Pancreas (tissue), 10 donors: ENCODE results near the gene ETFRF1. TPM values are rescaled to one million over a fixed set of nuclear protein-coding genes. Genes with fewer than 3 reads are reported as not detected.

ENCODE experiments used
- ATAC-seq, 4 donors: fragments of 200-7000 bp; cut with Tn5 transposase; one replicate each; pipeline versions ENCODE4 v1.8.0 to v1.9.1; 2020; ENCODE audit warnings: mild to moderate bottlenecking in 4 of 4, moderate library complexity in 4 of 4
- DNase-seq, 6 donors: peaks; one replicate each; pipeline ENCODE4 v3.0.0-alpha.2; 2020
- FAIRE-seq: peaks from 2 replicates; lab custom pipeline; 2012; peaks lifted over from hg19 to GRCh38; lab: Jason Lieb, UNC
- H3K27ac ChIP-seq, 4 donors: fragments of 200-600 bp; sonication (generic); 1 replicate in 3 of 4; 2 replicates in 1 of 4; pipeline versions ENCODE4 v1.5.0 to v1.8.0; 2020
- H3K27me3 ChIP-seq, 4 donors: fragments of 200-600 bp; one replicate each; pipeline ENCODE4 v1.8.0; 2021
- H3K36me3 ChIP-seq, 3 donors: fragments of 200-600 bp; sonication (generic) in 1 of 3; one replicate each; pipeline versions ENCODE4 v1.5.0 to v1.8.0; 2020 to 2021
- H3K4me1 ChIP-seq, 3 donors: fragments of 200-600 bp; one replicate each; pipeline ENCODE4 v1.8.0; 2021
- H3K4me3 ChIP-seq, 4 donors: fragments of 200-600 bp; sonication (generic) in 2 of 4; one replicate each; pipeline versions ENCODE4 v1.5.0 to v1.8.0; 2020 to 2021
- H3K9me3 ChIP-seq, 4 donors: fragments of 200-600 bp; one replicate each; pipeline ENCODE4 v1.8.0; 2021
- CTCF ChIP-seq, 4 donors: fragments of 200-600 bp; sonication (generic) in 3 of 4; IDR thresholded peaks; one replicate each; pipeline versions ENCODE4 v1.5.0 to v1.8.0; 2021; ENCODE audit warnings: antibody characterized with exemption in 4 of 4
- WGBS, 2 donors: extraction: QIAGEN DNeasy Blood & Tissue Kit; methylation state at CpG; one replicate each; pipeline ENCODE4 v1.1.7; 2013; 5-methylcytosine and 5-hydroxymethylcytosine counted together
- intact Hi-C, 3 donors: fragments of 100-400 bp; cut with DNase I; formaldehyde crosslinking; loops; one replicate each; pipeline versions ENCODE4 v1.11.1 to v1.14.2; 2022
- polyA plus RNA-seq, 2 donors: library from polyadenylated mRNA; stranded (reverse); fragments of 200-250 nt; gene quantifications; one replicate each; pipeline ENCODE4 v1.2.3, GENCODE V29; 2013
- total RNA-seq, 6 donors: library from RNA; stranded (reverse); fragmentation: NEBNext Ultra II Directional in 4 of 6; extraction: Animal tissue kit (Norgen Biotek cat#: 25700) in 4 of 6; gene quantifications; one replicate each; pipeline versions ENCODE4 v1.2.1 to v1.2.4, GENCODE V29; 2021 to 2023
- donor health status: healthy with polysubstance abuse.
- donor health status: DM: no; HTN: no; CAD: no; lungs with moderate emphysema.
- donor health status: DM: no; HTN: no; CAD: no.
- donor health status: control.
- donor health status: control.
- donor health status: Bipolar disorder and iron deficiency.
- donor health status: DM: yes; HTN: yes; CAD: no.
- donor health status: DM: no; HTN: no; CAD: no.
- donor health status: DM: no; HTN: no; CAD: no.
- donor health status: DM: yes; HTN: yes; CAD: no.

The ETFRF1 gene
- total and polyA plus RNA-seq, 8 donors, result 8.3 to 26.1 (median 9.8) TPM

GRCh38 chr12:25186038-25186787 is 8.8 kb upstream of the ETFRF1 start:
- no peaks in the 10 kb centered on the region for H3K27me3 ChIP-seq
- H3K36me3 ChIP-seq, result no peaks in the 10 kb centered on the region
- H3K4me1 ChIP-seq, result no peaks in the 10 kb centered on the region
- 64 to 89% methylated on average over 4 of the region's 4 CpGs for WGBS, 2 donors
- TF ChIP-seq CTCF (IDR thresholded peaks at IDR 0.05), result no peak
- intact Hi-C loops, result no loop called here
- DNase-seq (no peak), ATAC-seq (no peak), FAIRE-seq (no peak)
- no peak overlapping the region for H3K4me3 ChIP-seq
- H3K27ac ChIP-seq, result no peak overlapping the region
- H3K9me3 ChIP-seq, result no peaks in the 10 kb centered on the region

DNA sequence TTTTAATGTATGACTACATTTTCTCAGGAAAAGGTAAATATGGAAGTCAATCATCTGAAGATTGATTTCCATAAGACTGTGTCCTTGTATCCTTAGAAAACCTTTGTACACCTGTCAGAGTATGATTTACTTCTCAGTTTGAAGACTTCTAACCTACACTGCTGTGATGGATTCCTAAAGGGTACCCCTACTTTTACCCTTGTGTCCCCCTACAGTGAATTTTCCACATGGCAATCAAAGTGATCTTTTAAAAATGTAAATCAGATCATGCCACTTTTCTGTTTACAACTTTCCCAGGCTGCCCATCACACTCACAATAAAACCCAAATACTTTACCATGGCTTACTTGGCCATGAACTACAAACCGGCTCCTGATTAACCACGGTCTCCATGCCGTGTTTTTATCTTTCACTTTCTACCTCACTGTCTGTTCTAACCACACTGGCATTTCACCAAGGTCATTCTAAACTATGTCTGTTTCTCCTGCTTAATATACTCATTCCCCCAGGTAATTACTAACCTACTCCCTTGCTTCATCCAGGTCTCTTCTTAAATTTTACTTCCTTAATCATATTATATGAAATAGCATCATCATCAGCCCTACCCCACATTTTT is 8.1 kb upstream of the ETFRF1 start:
- intact Hi-C loops, result no loop called here
- no peaks in the 10 kb centered on the region for H3K36me3 ChIP-seq
- no peak for TF ChIP-seq CTCF (IDR thresholded peaks at IDR 0.05)
- FAIRE-seq (no peak), DNase-seq (no peak), ATAC-seq (peak in 3 of 4 donors; percentile 56 to 67 (median 60))
- no peaks in the 10 kb centered on the region for H3K27me3 ChIP-seq
- no peak overlapping the region for H3K4me3 ChIP-seq
- 8 to 11% methylated on average over 3 of the region's 3 CpGs for WGBS, 2 donors
- no peaks in the 10 kb centered on the region for H3K9me3 ChIP-seq
- H3K4me1 ChIP-seq, result no peaks in the 10 kb centered on the region
- H3K27ac ChIP-seq, result no peak overlapping the region

DNA sequence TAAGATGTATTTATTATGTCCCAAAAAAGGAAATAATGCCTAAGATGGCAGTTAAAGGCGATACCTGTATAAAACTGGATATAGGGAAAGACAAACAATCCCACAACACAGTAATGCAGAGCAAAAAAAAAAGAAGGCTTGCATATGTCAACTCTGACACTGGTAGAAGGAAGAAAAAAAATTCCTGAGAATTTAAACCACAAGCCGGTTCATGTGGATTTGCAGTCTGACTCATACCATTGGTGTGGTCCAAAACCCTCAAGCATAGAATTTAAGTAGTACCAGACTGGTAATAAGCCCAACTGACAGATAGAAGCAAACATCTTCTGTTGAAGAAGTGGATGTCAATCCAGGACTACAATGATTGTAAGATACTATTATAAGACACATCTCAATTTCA is 7.3 kb upstream of the ETFRF1 start:
- Histone ChIP-seq H3K27ac (no peak overlapping the region), H3K4me1 (no peaks in the 10 kb centered on the region), H3K9me3 (no peaks in the 10 kb centered on the region), H3K36me3 (no peaks in the 10 kb centered on the region), H3K4me3 (no peak overlapping the region), H3K27me3 (no peaks in the 10 kb centered on the region)
- WGBS, 2 donors, result 93 to 96% methylated on average over 2 of the region's 2 CpGs
- ATAC-seq, result no peak
- TF ChIP-seq CTCF (IDR thresholded peaks at IDR 0.05), result no peak
- DNase-seq, result no peak
- intact Hi-C loops, result no loop called here
- FAIRE-seq, result no peak

DNA sequence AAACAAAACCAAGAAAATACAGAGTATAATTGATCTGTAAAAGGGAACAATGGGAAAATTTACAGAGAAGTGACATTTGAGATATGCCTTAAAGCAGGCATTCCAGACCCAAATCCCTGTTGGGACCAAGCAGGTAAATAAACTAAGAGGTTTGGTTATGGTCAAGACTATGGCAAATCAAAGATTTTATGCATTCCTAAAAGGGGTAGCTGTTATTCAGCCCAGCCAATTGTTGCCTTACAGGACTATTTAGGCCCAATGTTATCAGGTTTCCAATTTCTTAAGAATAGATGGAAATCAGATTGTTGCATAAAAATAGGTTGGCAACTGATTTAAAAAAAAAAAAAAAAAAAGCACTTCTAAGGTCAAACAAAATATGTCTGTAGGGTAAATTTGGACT is 5.4 kb upstream of the ETFRF1 start:
- DNase-seq (no peak), FAIRE-seq (no peak), ATAC-seq (no peak)
- Histone ChIP-seq H3K4me3 (no peak overlapping the region), H3K27ac (no peak overlapping the region), H3K4me1 (no peaks in the 10 kb centered on the region), H3K36me3 (no peaks in the 10 kb centered on the region), H3K27me3 (no peaks in the 10 kb centered on the region), H3K9me3 (no peaks in the 10 kb centered on the region)
- TF ChIP-seq CTCF (IDR thresholded peaks at IDR 0.05), result no peak
- intact Hi-C loops, result no loop called here

- intact Hi-C loops, result no loop called here
- Histone ChIP-seq H3K27ac (no peak overlapping the region), H3K36me3 (no peaks in the 10 kb centered on the region), H3K4me1 (no peaks in the 10 kb centered on the region), H3K27me3 (no peaks in the 10 kb centered on the region), H3K4me3 (no peak overlapping the region), H3K9me3 (no peaks in the 10 kb centered on the region)
- no peak for ATAC-seq
- no peak for TF ChIP-seq CTCF (IDR thresholded peaks at IDR 0.05)
- DNase-seq, result no peak
- whole genome bisulfite sequencing, 2 donors, result 93 to 95% methylated on average over 6 of the region's 6 CpGs
- FAIRE-seq, result no peak
These were observed 4.2 kb upstream of the ETFRF1 start for GRCh38 chr12:25190793-25191192.
